ENCODE measurements around the gene PHOX2A.

- TF ChIP-seq CTCF (tag by site-specific recombination; IDR thresholded peaks at IDR 0.05) (no peak), ZSCAN30 (tag by site-specific recombination; IDR thresholded peaks at IDR 0.05) (no peak), ZBTB8A (tag by site-specific recombination; IDR thresholded peaks at IDR 0.05) (no peak), ZNF658 (tag by site-specific recombination; IDR thresholded peaks at IDR 0.05) (no peak)
Observed at GRCh38 chr11:72218251-72218745, 25.7 kb downstream of the PHOX2A start.

Data from HEK293 (cell line).